Measurements from ENCODE around the gene ZNF135. TPM values are rescaled to one million over a fixed set of nuclear protein-coding genes. Genes with fewer than 3 reads are reported as not detected.

Gene ZNF135
- total and polyA plus RNA-seq, 10 of the 15 experiments (the other 5 are each of a cell fraction or from before 2014, with no cell fraction given), result 0.04 TPM; not detected in 9

- intact Hi-C loops (cut with micrococcal nuclease; ENCODE audit: unreplicated experiment), result no loop called here
- SMC1A ChIA-PET (ENCODE audit: uncharacterized antibody, unreplicated experiment), result no interaction called here
- peaks cover 1% of the 10 kb centered on the region; the same call in 1 of the 3 replicates for H3K9me3 ChIP-seq (replicated peaks; ENCODE audit: control insufficient read depth, insufficient read depth, low read length)
Measured at GRCh38 chr19:58089846-58090245, 30.8 kb downstream of the ZNF135 start.

More at GRCh38 chr19:58089846-58090245, 30.8 kb downstream of the ZNF135 start:
- no TSS peak for BruUV-seq (replicated peaks)
- H3K79me2 ChIP-seq (ENCODE audit: control insufficient read depth, insufficient read depth, low read length), result no peaks in the 10 kb centered on the region
- ChIA-PET CTCF (no interaction called here), POLR2A (no interaction called here), RAD21 (ENCODE audit: unreplicated experiment) (no interaction called here)
- no peak overlapping the region for H3K4me2 ChIP-seq (ENCODE audit: control insufficient read depth, insufficient read depth)
- DNase-seq (ENCODE audit: low read depth, low spot score) (no peak), ATAC-seq (no peak), FAIRE-seq (no peak)
- no peaks in the 10 kb centered on the region for H4K20me1 ChIP-seq (ENCODE audit: control insufficient read depth, insufficient read depth)
- no peak for TF ChIP-seq ZNF24 (IDR thresholded peaks at IDR 0.05)
- TF ChIP-seq RCOR1 (conservative IDR thresholded peaks at IDR 0.05; ENCODE audit: low read depth, low read length), result no peak
- no peak for TF ChIP-seq ZNF687 (IDR thresholded peaks at IDR 0.05)
- TF ChIP-seq CBX5 (IDR thresholded peaks at IDR 0.05; ENCODE audit: low read depth), result no peak
- no peaks in the 10 kb centered on the region for H3K36me3 ChIP-seq (ENCODE audit: control insufficient read depth in 2 of 2, insufficient read depth in 2 of 2, low read length in 1 of 2)
- no peaks in the 10 kb centered on the region for H3K27me3 ChIP-seq (replicated peaks in 1 of 2; ENCODE audit: control insufficient read depth in 2 of 2, insufficient read depth in 2 of 2, low read length in 1 of 2)
- no peak overlapping the region for H3K27ac ChIP-seq (ENCODE audit: control insufficient read depth, insufficient read depth)
- H3K9ac ChIP-seq (ENCODE audit: control insufficient read depth, insufficient read depth, low read length), result no peak overlapping the region
- H3K4me1 ChIP-seq (ENCODE audit: control insufficient read depth, insufficient read depth, low read length), result no peaks in the 10 kb centered on the region
- in situ Hi-C loops (cut with MboI), result no loop called here
- no peak overlapping the region for H2AFZ ChIP-seq (ENCODE audit: control insufficient read depth, low read depth, low read length)
- H3K4me3 ChIP-seq, result no peak overlapping the region
- WGBS (ENCODE audit: insufficient coverage, insufficient replicate concordance, low lambda C conversion rate, missing lambda C conversion rate), result 70% methylated on average over 16 of the region's 16 CpGs
